H9 (cell line): ENCODE results near the gene G6PC1. TPM values are rescaled to one million over a fixed set of nuclear protein-coding genes. Genes with fewer than 3 reads are reported as not detected.

Source experiments
- DNase-seq: peaks from one replicate; pipeline ENCODE4 v3.0.0-alpha.2; 2017
- H2AFZ ChIP-seq: one replicate; pipeline ENCODE4 v1.6.1; 2013; ENCODE audit warnings: mild to moderate bottlenecking, low read length, control low read depth, moderate library complexity
- H2AK5ac ChIP-seq: 2 replicates; pipeline ENCODE4 v1.6.1; 2013; ENCODE audit warnings: low read length, control low read depth, mixed read lengths; ENCODE audit not compliant: insufficient read length
- H2BK120ac ChIP-seq: one replicate; pipeline ENCODE4 v1.6.1; 2013; ENCODE audit warnings: low read depth, mild to moderate bottlenecking, low read length, control low read depth, inconsistent platforms; ENCODE audit not compliant: poor library complexity, severe bottlenecking
- H2BK12ac ChIP-seq: 2 replicates; pipeline ENCODE4 v1.6.1; 2013; ENCODE audit warnings: low read length, control low read depth, mixed read lengths, low read depth; ENCODE audit not compliant: insufficient read length
- H2BK15ac ChIP-seq: 2 replicates; pipeline ENCODE4 v1.6.1; 2013; ENCODE audit warnings: low read depth, low read length, control low read depth
- H2BK20ac ChIP-seq: one replicate; pipeline ENCODE4 v1.6.1; 2013; ENCODE audit warnings: low read depth, mild to moderate bottlenecking, low read length, control low read depth, inconsistent platforms; ENCODE audit not compliant: poor library complexity, severe bottlenecking
- H2BK5ac ChIP-seq: 2 replicates; pipeline ENCODE4 v1.6.1; 2013; ENCODE audit warnings: low read length, control low read depth, mixed read lengths; ENCODE audit not compliant: insufficient read length
- H3K14ac ChIP-seq: 2 replicates; pipeline ENCODE4 v1.6.1; 2013; ENCODE audit warnings: low read length, control low read depth; ENCODE audit not compliant: insufficient read depth
- H3K18ac ChIP-seq: 2 replicates; pipeline ENCODE4 v1.6.1; 2013; ENCODE audit warnings: low read depth, mild to moderate bottlenecking, mixed read lengths, low read length, control low read depth; ENCODE audit not compliant: insufficient read length
- H3K23ac ChIP-seq: 2 replicates; pipeline ENCODE4 v1.6.1; 2013; ENCODE audit warnings: low read length, control low read depth, mixed read lengths, low read depth; ENCODE audit not compliant: insufficient read length
- H3K23me2 ChIP-seq: 2 replicates; pipeline ENCODE4 v1.6.1; 2013; ENCODE audit warnings: low read depth, mild to moderate bottlenecking, mixed read lengths, low read length, control low read depth; ENCODE audit not compliant: insufficient read length, poor library complexity, severe bottlenecking
- H3K27ac ChIP-seq: 2 replicates; pipeline ENCODE4 v1.5.1; 2013; ENCODE audit warnings: low read length, control low read depth, mixed read lengths, low read depth; ENCODE audit not compliant: insufficient read length
- H3K27me3 ChIP-seq: 2 replicates; pipeline ENCODE4 v1.6.1; 2013; ENCODE audit warnings: low read length, control low read depth, inconsistent platforms; ENCODE audit not compliant: insufficient read depth
- H3K4ac ChIP-seq: 2 replicates; pipeline ENCODE4 v1.6.1; 2013; ENCODE audit warnings: low read depth, mild to moderate bottlenecking, control low read depth, inconsistent platforms, low read length, moderate library complexity
- H3K4me1 ChIP-seq: 2 replicates; pipeline ENCODE4 v1.6.1; 2013; ENCODE audit warnings: low read length, control low read depth, inconsistent platforms; ENCODE audit not compliant: insufficient read depth
- H3K4me2 ChIP-seq: 2 replicates; pipeline ENCODE4 v1.6.1; 2013; ENCODE audit warnings: low read length, control low read depth, mixed read lengths; ENCODE audit not compliant: insufficient read length, insufficient read depth
- H3K56ac ChIP-seq: 2 replicates; pipeline ENCODE4 v1.6.1; 2013; ENCODE audit warnings: low read depth, mild to moderate bottlenecking, mixed read lengths, low read length, control low read depth; ENCODE audit not compliant: insufficient read length
- H3K79me1 ChIP-seq: 2 replicates; pipeline ENCODE4 v1.6.1; 2013; ENCODE audit warnings: low read depth, mild to moderate bottlenecking, moderate library complexity, low read length, control low read depth, inconsistent platforms; ENCODE audit not compliant: insufficient read depth, poor library complexity, severe bottlenecking
- H3K79me2 ChIP-seq: 2 replicates; pipeline ENCODE4 v1.6.1; 2013; ENCODE audit warnings: low read length, control low read depth, inconsistent platforms; ENCODE audit not compliant: insufficient read depth
- H3K9ac ChIP-seq: 2 replicates; pipeline ENCODE4 v1.6.1; 2013; ENCODE audit warnings: low read length, control low read depth, mixed read lengths; ENCODE audit not compliant: insufficient read length; ENCODE audit errors: extremely low read depth
- H3K9me3 ChIP-seq: one replicate; pipeline ENCODE4 v1.6.1; 2013; ENCODE audit warnings: low read depth, low read length, inconsistent platforms; ENCODE audit not compliant: control insufficient read depth
- H3T11ph ChIP-seq: one replicate; pipeline ENCODE4 v1.6.1; 2013; ENCODE audit warnings: mild to moderate bottlenecking, low read length, control low read depth, inconsistent platforms
- H4K20me1 ChIP-seq: one replicate; pipeline ENCODE4 v1.6.1; 2013; ENCODE audit not compliant: control insufficient read depth, insufficient read length, insufficient read depth
- H4K5ac ChIP-seq: 2 replicates; pipeline ENCODE4 v1.6.1; 2013; ENCODE audit warnings: low read depth, mild to moderate bottlenecking, mixed read lengths, low read length, control low read depth; ENCODE audit not compliant: insufficient read length
- H4K8ac ChIP-seq: replicated peaks from 2 replicates; pipeline ENCODE4 v1.6.1; 2013; ENCODE audit warnings: low read length, control low read depth, mixed read lengths, low read depth; ENCODE audit not compliant: insufficient read length
- H4K91ac ChIP-seq: 2 replicates; pipeline ENCODE4 v1.6.1; 2013; ENCODE audit warnings: low read depth, mild to moderate bottlenecking, moderate library complexity, mixed read lengths, low read length, control low read depth; ENCODE audit not compliant: insufficient read length
- H3K27ac Mint-ChIP-seq, 3 experiments: 2 replicates in 2 of 3; 3 replicates in 1 of 3; pipeline ENCODE4 v1.8.0; 2020 to 2021; ENCODE audit warnings: mixed read lengths in 3 of 3, mild to moderate bottlenecking in 1 of 3, moderate library complexity in 1 of 3
- H3K27me3 Mint-ChIP-seq: 2 replicates; pipeline ENCODE4 v1.8.0; 2021; ENCODE audit warnings: low read depth, mild to moderate bottlenecking, moderate library complexity, mixed read lengths
- H3K36me3 Mint-ChIP-seq, 3 experiments: 2 replicates in 2 of 3; 3 replicates in 1 of 3; pipeline ENCODE4 v1.8.0; 2020 to 2021; ENCODE audit warnings: low read depth in 3 of 3, mixed read lengths in 3 of 3; ENCODE audit not compliant: insufficient read depth in 1 of 3
- H3K4me1 Mint-ChIP-seq, 2 experiments: 2 replicates each; pipeline ENCODE4 v1.8.0; 2020; ENCODE audit warnings: mixed read lengths in 2 of 2
- H3K4me3 Mint-ChIP-seq, 2 experiments: 2 replicates in 1 of 2; 3 replicates in 1 of 2; pipeline ENCODE4 v1.8.0; 2020 to 2021; ENCODE audit warnings: mild to moderate bottlenecking in 2 of 2, mixed read lengths in 2 of 2, moderate library complexity in 1 of 2
- H3K9me3 Mint-ChIP-seq, 2 experiments: 2 replicates in 1 of 2; 3 replicates in 1 of 2; pipeline ENCODE4 v1.8.0; 2020; ENCODE audit warnings: mild to moderate bottlenecking in 2 of 2, mixed read lengths in 2 of 2, moderate library complexity in 1 of 2
- CTCF ChIP-seq: fragments of 200-600 bp; sonication (generic); conservative IDR thresholded peaks from 3 replicates; pipeline ENCODE4 v1.8.0; 2021; ENCODE audit warnings: antibody characterized with exemption, mild to moderate bottlenecking
- WGBS: extraction: QIAGEN DNeasy Blood & Tissue Kit; methylation state at CpG from one replicate; pipeline ENCODE4 v1.1.7; 2013; ENCODE audit warnings: missing lambda C conversion rate, low lambda C conversion rate, mixed read lengths; ENCODE audit not compliant: insufficient read length; ENCODE audit errors: extremely low coverage; 5-methylcytosine and 5-hydroxymethylcytosine counted together
- total RNA-seq: library from RNA; stranded (reverse); gene quantifications from 2 replicates; pipeline ENCODE4 v1.2.1, GENCODE V29; 2021

Gene G6PC1
- total RNA-seq, 1 experiment from 2014 or later = not detected

GRCh38 chr17:42904110-42904469 is 3.5 kb downstream of the G6PC1 start:
- H3K4me1 ChIP-seq = no peaks in the 10 kb centered on the region
- no peak overlapping the region for H3K4me2 ChIP-seq
- H3K79me2 ChIP-seq = no peaks in the 10 kb centered on the region
- no peak for TF ChIP-seq CTCF
- H3K23ac ChIP-seq = no peak overlapping the region
- no peak overlapping the region for H3K9ac ChIP-seq
- H2AK5ac ChIP-seq = no peak overlapping the region
- no peak overlapping the region for H4K8ac ChIP-seq
- no peak overlapping the region for H3K27ac Mint-ChIP-seq
- H3K56ac ChIP-seq = no peak overlapping the region
- H3T11ph ChIP-seq = no peak overlapping the region
- H3K36me3 Mint-ChIP-seq = no peaks in the 10 kb centered on the region
- H2AFZ ChIP-seq = no peak overlapping the region
- no peak overlapping the region for H3K27ac ChIP-seq
- H2BK20ac ChIP-seq = no peak overlapping the region
- no peak overlapping the region for H2BK15ac ChIP-seq
- H3K9me3 ChIP-seq = no peaks in the 10 kb centered on the region
- H3K27me3 Mint-ChIP-seq = peaks cover 3% of the 10 kb centered on the region; the same call in 1 of the 2 replicates
- no peak overlapping the region for H3K4ac ChIP-seq
- H4K5ac ChIP-seq = no peak overlapping the region
- DNase-seq = no peak
- H3K4me3 Mint-ChIP-seq = no peak overlapping the region
- H3K23me2 ChIP-seq = no peaks in the 10 kb centered on the region
- no peaks in the 10 kb centered on the region for H3K9me3 Mint-ChIP-seq
- H2BK5ac ChIP-seq = no peak overlapping the region
- no peaks in the 10 kb centered on the region for H3K27me3 ChIP-seq
- no peak overlapping the region for H4K91ac ChIP-seq
- no peaks in the 10 kb centered on the region for H3K79me1 ChIP-seq
- H3K14ac ChIP-seq = no peak overlapping the region
- no peaks in the 10 kb centered on the region for H4K20me1 ChIP-seq
- H2BK120ac ChIP-seq = no peak overlapping the region
- H3K18ac ChIP-seq = no peak overlapping the region
- peaks cover 4 to 5% of the 10 kb centered on the region in 2 experiments; a peak in 1 of 4 replicates for H3K4me1 Mint-ChIP-seq
- H2BK12ac ChIP-seq = no peak overlapping the region
- WGBS = no CpG with 5 or more reads among the region's 6 CpGs
